Measurements from ENCODE around the gene ZNRF3.
A peak's percentile ranks its signal among the peaks of the same experiment; 100 is the strongest.
"Not testable (repeated sequence)": the region's sequence is repeated elsewhere in the genome, so short reads cannot be mapped to it uniquely, and the experiment has no call there.

ZNRF3 gene

DNA sequence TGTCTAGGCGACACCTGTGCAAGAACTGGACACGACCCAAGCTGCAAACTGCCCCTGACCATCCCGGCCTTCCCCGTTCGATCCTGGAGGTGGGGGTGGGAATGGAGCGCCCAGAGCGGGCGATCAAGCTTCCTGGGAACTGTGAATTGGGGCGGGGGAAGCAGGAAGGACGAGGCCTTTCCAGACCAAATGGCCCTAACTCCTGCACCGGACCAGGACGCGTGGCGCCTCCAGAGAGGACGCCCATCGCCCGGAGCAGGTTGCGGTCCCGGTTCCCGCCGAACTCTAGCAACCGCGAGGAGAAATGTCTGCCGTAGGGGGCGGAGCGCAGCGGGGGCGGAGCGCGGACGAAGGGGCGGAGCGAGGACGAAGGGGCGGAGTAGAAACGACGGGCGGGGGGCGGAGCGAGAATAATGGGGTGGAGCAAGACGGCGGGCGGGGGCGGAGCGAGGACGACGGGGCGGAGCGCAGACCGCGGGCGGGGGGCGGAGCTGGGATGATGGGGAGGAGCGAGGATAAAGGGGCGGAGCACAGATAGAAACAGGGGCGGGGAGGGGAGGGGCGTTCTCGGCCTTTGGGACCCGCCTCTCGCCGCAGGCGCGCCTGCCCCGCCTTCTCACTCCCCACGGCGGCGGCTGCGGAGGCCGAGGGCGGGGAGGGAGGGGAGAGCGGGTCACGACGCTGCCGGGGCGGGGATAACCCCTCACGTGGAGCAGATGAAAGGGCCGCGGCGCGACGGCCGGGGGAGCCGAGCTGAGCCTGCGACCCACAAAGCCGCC lies at the start of gene ZNRF3:
Gene ZNRF3 (plus strand): TSS at position 695 of the 779 bp plus-strand sequence. CDS start 195 bp downstream, outside the sequence.
- peak; percentile 87 for DNase-seq

DNA sequence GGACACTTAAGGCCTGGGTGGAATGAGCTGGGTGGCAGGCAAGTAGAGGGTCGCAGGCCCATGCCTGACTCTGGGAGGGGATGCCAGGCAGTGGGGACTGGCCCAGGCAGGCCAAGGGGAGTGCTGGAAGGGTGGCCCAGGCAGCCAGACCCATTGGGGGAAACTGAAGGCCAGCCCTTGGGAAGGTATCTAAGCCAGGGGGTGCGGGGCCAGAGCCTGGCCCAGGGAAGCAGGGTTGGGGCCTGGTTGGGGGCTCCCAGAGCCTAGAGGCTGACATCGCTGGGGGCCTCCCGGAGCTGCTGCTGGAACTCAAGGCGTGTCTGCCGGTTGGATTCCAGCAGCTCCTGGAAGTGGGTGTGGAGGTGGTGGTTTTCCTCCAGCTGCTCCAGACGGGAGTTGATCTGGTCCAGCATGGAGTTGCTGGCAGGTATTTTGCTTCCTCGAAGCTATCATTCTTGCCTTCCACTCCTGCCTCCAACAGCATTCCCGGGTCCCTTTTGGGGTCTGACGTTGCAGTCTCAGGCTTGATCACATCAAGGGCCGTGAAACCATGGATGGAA lies 47.7 kb upstream of the ZNRF3 start:
- no peak for DNase-seq

- DNase-seq, result no peak
Measured at GRCh38 chr22:28837640-28838039, 45.7 kb upstream of the ZNRF3 start.

DNA sequence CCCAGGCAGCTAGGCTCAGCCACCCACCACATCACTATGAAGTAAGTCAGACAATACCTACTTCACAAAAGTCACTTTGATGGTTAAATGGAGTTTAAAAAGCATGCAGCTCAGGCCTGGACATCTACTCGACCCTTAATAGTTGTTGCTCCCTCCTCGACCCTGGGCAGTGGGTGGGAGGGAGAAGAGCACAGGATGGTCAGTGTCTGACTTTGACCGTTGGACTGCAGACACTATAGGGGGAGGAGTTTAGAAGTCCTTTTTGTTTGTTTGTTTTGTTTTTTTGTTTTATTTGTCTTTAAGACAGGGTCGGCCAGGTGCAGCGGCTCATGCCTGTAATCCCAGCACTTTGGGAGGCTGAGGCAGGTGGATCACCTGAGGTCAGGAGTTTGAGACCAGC lies 44.4 kb upstream of the ZNRF3 start:
- DNase-seq, result no peak

DNA sequence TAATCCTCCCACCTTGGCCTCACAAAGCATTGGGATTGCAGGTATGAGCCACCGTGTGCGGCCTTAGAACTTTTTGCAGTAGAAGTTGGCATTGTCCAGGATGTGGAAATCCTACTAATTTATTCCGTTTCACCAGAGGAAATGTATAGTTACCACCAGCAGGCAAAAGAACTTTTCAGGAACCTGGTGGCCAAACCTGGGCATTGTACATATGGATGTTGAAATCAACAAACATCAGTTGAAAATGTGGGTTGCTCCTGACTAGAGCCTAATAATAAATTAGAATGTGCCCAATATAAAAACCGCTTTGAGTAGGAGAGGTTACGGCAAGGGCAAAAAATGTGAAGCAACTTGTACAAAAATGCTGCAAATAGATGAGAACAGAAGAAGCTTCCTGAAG lies 42.3 kb upstream of the ZNRF3 start:
- no peak for DNase-seq

GRCh38 chr22:28843633-28844032 lies 39.7 kb upstream of the ZNRF3 start:
- no peak for DNase-seq

DNA sequence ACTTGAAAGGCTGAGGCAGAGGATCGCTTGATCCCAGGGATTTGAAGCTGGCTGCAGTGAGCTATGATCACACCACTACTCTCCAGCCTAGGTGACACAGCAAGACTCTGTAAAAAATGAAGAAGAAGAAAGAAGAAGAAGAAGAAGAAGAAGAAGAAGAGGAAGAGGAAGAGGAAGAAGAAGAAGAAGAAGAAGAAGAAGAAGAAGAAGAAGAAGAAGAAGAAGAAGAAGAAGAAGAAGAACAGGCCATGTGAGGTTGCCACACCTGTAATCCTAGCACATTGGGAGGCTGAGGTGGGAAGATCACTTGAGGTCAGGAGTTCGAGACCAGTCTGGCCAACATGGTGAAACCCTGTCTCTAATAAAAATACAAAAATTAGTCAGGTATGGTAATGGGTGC lies 39.1 kb upstream of the ZNRF3 start:
- not testable (repeated sequence) for DNase-seq

- no peak for DNase-seq
Measured at GRCh38 chr22:28846994-28847393, 36.4 kb upstream of the ZNRF3 start.

DNA sequence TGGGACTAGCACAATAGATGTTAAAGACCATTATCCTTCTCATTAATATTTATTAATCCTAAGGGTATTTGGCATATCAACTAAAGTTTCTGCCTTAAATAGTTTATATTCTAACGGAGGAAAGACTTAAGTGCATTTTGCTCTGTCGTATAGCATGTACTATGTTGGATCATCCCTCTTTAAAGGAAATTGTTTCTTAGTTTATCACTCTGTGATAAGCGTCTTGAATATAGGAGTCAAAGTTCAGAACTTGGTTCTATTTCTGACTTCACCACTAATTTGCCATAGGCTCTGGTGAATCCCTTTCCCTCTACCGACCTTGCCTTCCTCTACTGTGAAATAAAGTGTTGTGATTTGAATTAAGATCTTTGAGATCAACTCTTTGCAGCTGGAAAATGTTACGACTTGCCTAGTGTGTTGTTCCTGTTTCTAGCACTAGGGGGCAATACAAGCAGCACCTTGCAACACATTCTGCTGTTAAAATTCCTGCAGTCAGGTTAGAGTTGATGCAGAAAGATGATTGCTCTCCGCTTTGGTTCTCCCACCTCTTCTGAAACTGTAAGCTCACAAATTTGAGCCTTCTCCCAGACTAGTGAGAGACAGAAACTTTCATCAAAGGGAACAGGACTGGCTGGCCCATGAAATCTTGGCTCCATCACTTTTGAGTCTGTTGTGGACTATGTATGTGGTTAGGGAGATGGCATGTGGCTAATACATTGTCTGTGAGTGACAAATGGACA lies 27.8 kb upstream of the ZNRF3 start:
- peak; percentile 45 for DNase-seq

DNA sequence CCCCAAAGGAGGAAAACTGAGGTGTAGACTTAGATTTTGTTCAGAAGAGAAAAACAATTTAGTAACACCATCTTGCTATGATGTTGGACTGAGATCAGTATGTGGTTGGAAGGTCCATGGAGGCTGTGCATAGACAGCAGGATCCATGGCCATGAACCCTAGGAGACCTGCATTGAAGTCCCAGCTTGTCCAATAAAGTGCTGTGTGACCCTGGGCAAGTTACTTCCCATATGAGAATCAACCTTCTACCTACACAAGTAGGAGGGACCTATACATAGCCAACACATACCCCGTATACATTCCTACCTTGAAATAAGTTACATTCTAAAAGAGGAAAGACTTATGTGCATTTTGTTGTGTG lies 27.3 kb upstream of the ZNRF3 start:
- DNase-seq, result no peak

- DNase-seq, result no peak
Measured at GRCh38 chr22:28857288-28857687, 26.1 kb upstream of the ZNRF3 start.

- DNase-seq, result no peak
Measured at GRCh38 chr22:28864878-28865596, 18.3 kb upstream of the ZNRF3 start.

DNA sequence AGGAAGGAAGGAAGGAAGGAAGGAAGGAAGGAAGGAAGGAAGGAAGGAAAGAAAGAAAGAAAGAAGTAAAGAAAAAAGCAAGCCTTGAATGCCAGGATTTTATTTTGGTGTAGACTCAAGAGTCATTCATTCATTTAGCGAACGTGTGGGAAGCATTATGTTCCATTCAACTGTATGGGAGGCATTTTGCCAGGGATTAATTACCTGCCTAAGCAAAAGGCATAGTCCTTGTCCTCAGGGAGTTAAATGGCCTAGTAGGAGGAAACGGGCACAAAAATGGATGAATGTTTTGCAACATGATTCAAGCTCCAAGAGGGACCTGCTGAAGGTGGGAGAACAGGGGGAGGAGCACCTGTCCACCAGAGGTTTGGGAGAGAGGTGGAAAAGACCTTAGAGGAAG lies 16.2 kb upstream of the ZNRF3 start:
- DNase-seq, result no peak

DNA sequence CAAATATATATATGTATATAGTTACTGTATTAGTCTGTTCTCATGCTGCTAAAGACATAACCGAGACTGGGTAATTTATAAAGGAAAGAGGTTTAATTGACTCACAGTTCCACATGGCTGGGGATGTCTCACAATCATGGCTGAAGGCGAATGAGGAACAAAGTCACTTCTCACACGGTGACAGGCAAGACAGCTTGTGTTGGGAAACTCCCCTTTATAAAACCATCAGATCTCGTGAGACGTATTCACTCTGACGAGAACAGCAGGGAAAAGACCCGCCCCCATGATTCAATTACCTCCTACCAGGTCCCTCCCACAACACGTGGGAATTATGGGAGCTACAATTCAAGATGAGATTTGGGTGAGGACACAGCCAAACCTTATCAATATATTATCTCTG lies 15.0 kb upstream of the ZNRF3 start:
- DNase-seq, result not testable (repeated sequence)

DNA sequence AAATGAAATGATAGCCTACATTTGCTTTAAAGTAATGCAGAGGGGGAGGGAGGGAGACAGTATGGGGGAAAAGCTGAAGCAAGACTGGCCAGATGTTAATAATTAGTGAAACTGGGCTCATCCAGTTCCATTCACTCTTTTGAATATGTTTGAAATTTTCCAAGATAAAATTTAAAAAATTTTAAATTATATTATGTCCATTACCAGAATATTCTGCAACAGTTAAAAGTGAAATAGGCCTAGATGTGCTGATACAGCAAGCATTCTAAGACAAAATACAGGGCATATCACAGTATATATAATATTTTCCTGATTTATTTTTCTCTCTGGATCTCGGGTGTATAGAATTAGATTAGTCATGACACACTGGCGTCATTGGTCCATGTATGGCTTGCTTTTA lies 13.6 kb upstream of the ZNRF3 start:
- DNase-seq, result no peak

GRCh38 chr22:28873183-28873963 lies 10.0 kb upstream of the ZNRF3 start:
- DNase-seq, result no peak

DNA sequence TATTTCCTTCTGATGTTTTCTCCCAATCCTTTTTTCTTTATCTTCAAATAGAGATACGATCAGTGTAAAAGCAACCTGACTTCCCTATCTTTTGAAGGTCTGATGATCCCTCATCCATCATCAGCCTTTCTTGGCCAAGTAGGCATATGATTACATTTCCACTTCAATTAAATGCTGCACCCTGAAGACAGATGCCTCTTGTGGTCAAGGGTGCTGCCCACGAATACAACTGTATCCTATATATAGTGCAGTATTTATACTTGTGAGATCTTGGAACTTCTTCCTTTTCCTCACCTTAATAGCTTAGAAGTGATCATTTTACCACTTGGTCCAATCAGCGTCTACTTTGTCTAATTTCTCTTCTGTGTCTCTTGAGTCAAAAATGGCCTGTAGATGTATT lies 9.3 kb upstream of the ZNRF3 start:
- DNase-seq, result no peak

GRCh38 chr22:28874811-28875320 lies 8.5 kb upstream of the ZNRF3 start:
- DNase-seq, result no peak

GRCh38 chr22:28882545-28882877 lies 861 bp upstream of the ZNRF3 start:
- DNase-seq, result no peak

- no peak for DNase-seq
Measured at GRCh38 chr22:28883657-28883916, 215 bp downstream of the ZNRF3 start.

DNA sequence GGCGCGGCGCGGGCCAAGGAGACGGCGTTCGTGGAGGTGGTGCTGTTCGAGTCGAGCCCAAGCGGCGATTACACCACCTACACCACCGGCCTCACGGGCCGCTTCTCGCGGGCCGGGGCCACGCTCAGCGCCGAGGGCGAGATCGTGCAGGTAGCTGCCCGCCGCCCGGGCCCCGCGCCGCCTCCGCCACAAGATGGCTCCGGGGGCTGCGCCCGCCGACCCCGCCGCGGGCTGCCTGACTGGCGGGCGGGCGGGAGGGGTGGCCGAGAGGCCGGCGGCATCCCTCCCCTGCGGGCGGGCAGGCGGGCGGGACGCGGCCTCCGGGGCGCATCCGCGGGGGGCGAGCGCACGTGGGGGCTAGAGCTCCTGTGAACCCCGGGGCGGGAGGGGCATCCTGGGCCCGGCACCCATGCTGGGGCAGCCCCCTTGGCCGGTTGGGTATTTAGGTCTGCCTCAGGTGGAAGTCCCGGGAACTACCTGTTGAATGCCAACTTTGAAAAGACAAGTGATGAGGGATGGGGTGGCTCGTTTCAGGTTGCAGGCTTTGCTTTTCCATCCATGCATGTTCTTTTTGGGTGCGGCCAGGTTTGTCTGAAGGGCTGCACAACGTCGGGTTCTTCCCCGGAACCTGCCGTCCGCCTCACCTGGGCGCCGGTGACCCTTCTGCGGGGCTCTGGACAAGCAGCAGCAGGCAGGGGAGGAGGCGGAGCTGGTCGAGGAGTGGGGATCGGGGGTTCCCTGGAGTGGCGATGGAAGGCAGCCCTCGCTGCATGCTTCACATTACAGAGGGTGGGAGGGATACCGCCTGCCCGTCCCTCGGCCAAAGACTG lies 760 bp downstream of the ZNRF3 start:
- no peak for DNase-seq

DNA sequence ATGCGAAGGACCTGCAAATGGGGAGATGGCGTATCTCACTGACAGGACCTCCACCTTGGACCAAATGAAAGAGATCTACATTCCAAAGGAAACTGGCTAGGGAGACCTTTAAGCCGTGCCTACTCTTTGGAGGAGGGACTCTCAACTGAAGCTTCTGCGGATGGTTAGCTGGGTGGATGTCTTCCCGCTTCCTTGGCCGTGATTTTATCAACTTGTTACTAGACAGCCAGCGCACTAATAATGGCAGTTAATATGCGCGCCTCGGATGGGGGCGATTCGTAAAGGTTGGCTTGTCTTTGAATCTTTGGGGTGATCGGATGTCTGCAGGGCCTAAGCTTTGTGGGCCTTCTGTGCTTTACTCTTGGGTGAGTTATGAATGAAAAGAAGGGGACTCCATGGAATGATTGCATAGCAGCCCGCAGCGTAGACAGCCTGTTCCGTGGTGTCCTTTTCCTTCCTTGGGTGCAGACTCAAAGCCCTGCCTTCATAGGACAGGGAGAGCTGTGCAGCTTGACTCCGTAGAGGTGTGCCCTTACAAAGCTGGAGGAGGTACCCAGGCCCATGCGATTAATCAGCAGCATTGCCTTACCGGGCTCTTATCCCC lies 1.5 kb downstream of the ZNRF3 start:
- DNase-seq, result no peak

All from NCI-H1092 treated with DMSO at 0.1 percent for 48 hours (cell line).